Measurements from ENCODE around the gene REP15.
"Not testable (repeated sequence)": the region's sequence is repeated elsewhere in the genome, so short reads cannot be mapped to it uniquely, and the experiment has no call there.

The REP15 gene, protein sequence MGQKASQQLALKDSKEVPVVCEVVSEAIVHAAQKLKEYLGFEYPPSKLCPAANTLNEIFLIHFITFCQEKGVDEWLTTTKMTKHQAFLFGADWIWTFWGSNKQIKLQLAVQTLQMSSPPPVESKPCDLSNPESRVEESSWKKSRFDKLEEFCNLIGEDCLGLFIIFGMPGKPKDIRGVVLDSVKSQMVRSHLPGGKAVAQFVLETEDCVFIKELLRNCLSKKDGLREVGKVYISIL

DNA sequence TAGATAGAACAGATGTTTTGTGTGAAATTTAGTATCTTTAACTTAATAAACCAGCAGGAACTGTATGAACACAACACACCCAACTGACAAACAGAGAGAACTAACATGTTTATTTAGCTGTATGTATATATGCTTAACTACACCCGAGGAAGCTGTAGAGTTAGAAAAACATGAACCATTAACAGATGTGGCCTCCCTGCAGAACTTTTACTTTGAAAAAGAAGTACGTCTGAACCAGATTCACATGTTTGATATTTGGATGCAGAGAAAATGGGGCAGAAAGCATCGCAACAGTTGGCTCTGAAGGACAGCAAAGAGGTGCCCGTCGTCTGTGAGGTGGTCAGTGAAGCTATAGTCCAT, at the start of gene REP15:
Gene REP15 (plus strand): TSS at position 155 of the 360 bp plus-strand sequence. CDS start 116 bp downstream, at position 271.
- DNase-seq: no peak

DNA sequence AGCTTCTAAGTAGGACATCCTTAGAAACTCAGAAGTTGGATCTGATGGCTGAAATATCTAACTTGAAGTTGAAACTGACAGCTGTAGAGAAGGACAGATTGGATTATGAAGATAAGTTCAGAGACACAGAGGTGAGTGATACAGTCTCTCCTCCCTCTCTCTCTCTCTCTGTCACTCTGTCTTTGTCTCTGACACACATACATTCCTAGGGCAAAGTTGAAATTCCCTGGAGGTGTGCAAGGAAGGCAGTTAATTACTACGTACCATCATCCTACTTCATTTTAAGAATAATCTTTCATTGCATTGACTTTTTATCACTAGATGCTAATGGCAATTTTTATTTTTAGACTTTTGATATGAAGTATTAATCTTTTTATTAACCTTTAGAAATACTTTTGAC, 46.2 kb upstream of the REP15 start:
- no peak for DNase-seq

DNA sequence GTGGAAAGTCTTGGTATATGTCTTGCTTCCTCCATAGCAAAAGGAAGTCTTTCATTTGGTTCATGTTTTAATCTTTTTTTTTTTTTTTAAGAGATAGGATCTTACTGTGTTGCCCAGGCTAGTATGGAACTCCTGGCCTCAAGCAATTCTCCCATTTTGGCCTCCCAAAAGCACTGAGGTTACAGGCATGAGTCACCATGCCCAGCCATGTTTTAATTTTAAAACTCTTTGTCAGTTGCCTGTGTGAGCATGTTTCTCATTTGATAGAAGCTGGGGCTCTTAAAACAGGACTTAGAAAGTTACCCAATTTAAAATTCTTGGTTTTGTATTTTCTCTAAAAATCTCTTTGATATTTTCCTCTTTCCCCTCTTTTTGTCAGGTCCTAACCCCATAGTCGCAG, 45.0 kb upstream of the REP15 start:
- no peak for DNase-seq

DNA sequence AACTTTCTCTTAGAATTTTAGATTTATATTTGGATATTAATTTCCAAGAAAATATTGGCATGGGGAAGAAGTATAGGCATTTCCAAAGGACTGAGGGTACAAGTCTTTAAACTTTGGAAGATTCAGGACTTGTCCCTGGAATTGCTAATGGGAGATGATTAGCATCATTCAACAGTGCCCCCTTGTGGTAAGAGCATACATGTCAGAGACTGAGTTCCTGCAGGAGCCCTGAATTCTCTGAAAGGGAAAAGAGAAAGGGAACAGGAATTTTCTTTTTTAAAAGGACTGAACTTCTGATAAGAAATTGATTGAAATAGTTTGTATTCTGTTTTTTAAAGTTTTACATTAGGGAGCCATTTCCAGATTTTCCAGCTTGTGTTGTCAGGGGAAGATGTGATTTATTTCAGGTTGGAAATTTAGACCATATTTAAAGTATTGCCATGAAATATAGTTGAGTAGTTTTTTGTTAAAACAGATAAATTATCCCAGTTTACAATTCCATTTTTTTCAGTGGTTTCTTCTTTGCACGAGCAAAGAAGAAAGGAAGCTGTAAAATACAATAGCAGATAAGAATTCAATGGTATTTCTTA, 44.0 kb upstream of the REP15 start:
- peak; percentile 29 to 76 for DNase-seq

DNA sequence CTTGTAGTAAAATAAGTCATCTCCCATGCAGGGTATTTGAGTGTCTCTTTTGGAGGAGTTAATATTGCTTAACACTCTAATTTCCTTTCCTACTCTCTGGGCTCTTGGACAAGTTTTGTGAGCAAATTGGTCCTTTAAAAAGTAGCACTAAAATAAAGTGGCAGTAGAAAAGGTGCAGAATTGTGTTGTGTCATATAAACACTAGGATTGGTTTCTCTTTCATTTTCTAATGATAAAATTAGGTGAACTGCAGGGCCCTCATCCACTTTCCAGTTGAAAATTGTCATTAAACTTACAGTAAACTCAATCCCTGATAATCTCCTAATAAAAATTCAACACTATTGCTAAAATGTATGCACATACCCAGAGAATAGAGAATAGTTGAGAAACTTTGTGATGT, 42.6 kb upstream of the REP15 start:
- no peak for DNase-seq

DNA sequence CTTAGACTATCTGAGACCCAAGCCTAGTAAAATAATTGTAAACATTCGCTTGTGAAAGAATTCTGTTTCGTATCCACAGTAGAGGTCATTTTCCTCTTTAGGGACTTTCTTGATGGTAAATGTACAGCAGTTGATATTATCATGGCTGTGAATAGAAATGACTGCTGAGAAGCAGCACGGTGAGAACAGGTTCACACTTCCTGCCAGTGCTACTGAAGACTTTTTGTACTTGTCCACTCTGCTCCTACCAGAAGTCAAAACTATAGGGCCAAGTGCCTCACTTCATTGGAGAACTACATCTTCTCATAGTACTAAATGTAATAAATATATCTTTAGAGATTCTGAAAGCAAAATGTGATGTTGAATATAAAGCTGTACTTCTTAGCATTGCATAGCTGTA, 40.8 kb upstream of the REP15 start:
- not testable (repeated sequence) for DNase-seq

DNA sequence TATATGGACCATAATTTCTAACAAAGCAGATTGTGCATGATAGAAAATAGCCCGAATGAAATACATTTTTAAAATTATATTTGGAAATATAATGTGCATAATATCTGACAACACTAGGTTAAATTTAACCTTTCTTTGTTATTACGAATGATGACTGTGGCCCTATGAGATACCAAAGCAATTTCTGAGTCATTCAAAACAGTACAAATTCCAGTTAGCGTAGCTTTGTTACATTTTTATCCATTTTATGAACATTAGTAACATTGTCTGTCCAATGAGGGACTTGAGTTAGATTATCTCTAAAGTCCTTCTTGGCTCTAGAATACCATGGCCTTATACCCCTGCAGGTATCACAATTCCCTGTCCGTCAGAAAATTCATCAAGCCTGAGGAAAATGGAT, 39.0 kb upstream of the REP15 start:
- DNase-seq: no peak

DNA sequence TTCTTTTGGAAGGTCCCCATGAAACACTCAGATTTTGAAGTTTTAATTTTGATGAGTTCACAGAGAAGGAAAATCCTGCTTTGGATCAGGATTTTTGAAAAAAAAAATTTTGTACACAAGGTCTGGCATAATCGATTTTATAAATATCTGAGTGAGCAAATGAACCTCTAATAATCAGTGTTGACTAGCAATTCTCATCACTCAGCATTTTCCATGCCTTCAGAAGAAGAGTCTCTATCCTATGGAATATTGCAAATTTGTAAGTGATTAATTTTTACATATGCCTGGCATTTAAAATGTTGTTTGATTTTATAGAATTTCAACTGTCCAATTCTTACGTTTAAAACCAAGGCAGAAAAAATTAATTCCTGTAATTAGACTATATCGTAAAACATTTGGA, 30.5 kb upstream of the REP15 start:
- no peak for DNase-seq

DNA sequence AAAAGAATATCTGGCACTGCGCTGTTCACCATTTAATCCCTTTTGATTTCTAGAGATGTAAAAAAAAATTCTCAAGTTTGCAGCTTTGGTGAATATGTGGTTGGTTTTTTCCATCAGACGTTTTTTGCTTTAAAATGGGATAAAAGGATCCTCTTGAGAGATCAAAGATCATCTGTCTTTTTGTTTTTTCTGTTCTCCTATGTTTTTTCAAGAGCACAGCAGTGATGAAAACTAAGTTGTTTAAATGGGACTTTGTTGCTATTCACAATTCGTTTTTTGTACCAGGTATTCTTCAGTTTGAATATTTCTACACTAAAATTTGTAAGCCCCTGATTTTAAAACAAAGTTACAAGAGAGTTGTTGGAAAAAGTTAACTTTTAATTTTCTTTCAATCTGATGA, 29.7 kb upstream of the REP15 start:
- no peak for DNase-seq

DNA sequence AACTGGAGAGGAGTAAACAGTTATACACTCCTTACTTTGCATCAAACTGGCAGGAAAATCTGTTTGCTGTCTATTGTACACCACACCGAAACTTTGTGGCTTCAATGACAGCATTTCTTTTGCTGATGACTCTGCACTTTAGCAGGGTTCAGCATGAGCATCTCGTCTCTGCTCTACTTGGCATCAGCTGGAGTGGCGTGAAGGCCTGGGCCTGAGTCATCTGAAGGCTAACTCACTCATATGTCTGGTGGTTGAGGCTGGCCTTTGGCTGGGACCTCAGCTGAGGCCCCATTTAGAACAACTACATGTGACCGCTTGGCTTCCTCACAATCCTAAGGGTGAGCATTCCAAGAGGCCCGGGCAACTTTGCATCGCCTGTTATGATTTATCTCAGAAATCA, 28.7 kb upstream of the REP15 start:
- DNase-seq: no peak

DNA sequence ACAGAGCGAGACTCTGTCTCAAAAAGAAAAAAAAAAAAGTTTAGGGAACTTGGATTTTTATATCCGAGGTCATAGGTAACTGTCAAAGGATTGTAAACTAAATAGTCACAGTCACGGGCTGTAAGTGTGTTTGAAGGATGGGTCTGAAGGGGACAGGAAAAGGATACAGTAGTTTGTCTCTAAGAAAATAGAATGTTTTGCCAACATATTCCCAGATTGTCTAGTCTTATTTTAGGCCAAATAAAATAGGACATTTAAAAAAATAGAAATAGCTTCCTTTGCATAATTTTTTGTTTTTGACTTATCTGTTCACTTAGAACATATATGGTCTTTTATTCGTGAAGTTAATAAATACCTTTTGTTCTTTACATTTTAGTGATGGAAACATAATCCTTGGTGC, 24.2 kb upstream of the REP15 start:
- no peak for DNase-seq

DNA sequence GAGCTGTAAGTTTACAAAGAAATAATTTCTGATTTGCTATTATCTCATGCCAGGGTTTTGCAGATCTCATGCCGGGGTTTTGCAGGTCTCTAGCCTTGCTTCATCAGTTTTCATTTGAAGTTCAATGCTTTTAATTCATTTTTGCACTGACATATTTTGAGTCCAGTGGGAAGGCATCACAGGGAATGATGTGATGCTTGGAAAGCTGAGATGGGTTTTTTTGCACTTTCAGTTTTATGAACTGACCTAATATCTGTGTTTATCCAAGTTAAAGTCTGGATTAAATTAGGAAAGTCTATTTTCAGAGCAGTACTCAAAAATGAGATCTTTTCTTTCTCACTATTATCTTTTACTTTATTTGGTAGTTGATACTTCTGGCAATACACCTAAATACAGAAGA, 23.6 kb upstream of the REP15 start:
- DNase-seq: no peak

DNA sequence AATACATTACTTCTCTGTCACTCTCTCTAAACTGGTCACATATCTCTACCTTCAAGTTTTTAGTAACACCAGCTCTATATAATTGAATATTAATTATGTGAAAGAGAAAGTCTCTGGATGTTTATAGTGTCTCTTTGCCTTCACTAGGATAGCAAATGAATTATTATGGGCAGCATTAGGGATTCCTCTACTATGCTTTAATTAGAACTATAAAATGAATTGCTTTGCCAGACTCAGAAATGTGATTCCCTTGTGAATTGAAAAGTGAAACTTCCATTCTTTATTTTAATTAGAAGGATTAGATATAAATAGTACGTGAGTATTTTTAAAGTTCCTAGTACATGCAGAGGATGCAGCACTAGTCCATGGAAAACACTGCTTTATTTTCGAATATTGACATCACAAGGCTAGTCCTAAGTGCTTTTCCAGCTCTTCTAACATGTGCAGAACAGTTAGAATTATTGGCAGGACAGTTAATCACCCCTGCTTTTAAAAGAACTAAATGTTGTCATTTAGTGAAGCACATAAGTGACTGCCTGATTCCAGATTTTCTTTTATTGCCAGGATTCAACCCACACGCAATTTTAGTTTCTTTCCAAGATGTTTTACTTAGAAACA, 23.0 kb upstream of the REP15 start:
- no peak for DNase-seq

DNA sequence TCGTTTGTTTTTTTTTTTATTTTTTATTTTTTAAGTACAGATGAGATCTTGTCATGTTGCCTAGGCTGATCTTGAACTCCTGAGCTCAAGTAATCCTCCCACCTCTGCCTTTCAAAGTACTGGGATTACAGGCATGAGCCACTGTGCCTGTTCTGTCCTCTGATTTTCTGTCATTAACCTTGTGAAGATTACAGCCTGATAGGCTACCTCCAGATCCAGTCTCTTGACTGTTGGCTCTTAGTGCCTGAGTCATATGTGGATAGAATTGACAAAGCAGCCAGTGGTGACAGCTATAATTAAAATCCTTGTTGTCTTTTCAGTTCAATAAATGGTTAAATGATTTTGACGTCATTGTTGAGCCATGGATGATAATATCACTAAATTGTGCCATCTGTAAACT, 21.3 kb upstream of the REP15 start:
- no peak for DNase-seq

DNA sequence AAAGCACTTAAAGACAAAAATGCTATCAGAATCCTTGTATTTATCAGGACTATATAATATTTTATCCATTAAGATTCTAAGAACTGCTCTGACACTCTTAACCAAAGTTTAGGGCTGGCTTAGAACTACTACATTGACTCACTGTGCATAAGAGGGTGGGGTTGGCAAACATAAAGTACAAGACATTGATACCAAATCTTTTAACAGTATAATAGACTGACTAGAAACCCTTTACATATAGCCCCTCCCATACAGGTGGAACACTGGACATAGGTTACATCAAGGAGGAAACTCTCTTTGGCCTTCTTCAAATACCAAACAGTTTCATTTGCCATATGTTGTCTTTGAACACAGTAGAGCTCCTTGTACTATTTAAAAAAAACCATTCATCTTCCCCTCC, 15.6 kb upstream of the REP15 start:
- no peak for DNase-seq

DNA sequence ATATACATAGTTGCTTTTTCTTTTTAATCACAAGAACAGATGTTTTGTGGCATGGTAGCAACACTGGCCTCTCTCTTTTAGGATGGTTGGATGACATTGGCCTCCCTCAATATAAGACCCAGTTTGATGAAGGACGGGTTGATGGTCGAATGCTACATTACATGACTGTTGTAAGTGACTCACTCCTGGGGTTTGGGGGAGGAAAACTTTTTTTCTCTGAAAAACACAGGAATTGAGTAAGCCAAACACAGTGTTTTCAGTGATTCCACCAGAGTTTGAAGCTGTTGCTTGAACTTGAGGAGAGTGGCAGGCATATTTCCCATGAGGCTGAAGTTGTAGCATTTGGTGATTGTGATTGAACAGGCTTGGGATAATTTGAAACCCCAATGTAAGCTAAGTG, 13.7 kb upstream of the REP15 start:
- no peak for DNase-seq

DNA sequence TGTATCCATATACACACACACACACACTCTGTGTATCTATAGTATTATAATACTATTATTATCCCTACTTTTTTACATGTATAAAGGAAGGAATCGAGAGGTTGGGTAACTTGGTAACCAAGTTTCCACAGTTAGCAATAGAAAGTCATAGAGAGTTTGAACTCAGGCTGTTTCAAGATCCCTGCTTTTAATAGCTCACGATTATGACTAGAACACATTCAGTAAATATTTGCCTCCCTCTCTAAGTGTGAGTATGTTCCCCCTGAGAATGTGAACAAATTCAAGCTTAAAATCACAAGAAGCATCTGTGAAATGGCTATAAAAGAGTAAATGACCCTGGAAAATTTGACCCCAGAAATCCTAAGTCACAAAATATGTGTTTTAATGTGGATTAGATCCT, 11.0 kb upstream of the REP15 start:
- no peak for DNase-seq

DNA sequence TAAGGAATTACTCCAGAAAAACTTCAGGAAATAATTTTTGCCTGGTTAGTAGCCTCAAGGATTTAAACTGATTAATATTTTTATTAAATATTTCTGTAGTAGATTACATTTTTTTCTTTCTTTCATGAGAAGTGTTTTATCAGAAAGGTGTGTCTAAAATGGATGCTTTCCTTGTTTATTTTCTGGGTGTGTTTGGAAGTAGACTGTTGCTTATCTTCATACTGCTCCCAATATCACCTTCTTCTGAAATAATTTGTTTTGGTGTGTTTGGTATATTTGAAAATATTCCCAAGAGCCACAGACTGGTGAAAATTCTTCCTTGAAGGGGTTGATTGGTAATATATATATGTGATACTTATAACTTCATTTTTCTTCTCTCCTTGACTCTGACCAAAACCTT, 10.1 kb upstream of the REP15 start:
- no peak for DNase-seq

DNA sequence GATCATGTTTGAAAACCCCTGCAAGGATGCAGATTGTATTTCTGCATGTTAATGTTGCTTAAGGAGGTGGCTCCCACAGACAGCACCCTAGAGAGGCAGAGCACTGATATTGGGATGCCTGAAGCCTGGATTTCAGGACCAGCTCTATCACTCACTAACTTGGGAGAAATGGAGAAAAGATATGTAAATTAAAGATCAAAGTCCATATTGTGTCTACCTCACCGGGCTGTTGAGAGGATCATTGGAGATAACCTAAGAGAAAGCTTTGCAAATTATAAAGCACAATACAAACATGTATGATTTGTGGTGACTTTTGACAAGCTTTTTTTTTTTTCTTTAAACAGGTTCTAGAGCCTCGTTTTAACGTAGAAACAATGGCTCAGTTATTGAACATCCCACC, 7.6 kb upstream of the REP15 start:
- DNase-seq: no peak

DNA sequence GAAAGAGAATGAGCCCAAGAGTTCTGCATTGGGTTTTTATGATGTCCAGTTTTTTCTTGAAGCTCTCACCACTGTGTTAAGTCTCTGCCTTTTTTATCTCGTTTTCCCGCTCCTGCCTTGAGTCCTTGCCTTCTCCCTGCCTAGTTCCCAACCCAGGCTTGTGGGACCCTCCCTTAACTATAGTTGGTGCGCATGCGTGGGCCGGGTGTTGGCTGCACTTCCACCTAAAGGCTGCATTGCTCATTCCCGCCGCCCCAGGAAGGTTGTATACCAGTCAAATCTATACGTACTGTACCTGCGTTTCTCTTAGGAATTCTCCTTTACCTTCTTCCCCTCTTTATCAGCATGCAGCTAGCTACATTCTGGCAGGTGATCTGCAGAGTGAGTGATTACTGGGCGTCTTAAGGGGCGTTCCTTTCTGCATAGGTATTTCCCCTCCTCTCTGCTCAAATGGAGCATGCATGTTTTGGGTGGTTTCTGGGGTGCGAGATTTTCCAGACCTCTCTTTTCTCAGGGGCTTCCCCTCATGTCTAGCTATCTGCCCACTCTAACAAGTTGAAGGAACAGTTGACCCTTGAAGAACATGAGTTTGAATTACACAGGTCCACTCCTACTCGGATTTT, 6.6 kb upstream of the REP15 start:
- DNase-seq: no peak

DNA sequence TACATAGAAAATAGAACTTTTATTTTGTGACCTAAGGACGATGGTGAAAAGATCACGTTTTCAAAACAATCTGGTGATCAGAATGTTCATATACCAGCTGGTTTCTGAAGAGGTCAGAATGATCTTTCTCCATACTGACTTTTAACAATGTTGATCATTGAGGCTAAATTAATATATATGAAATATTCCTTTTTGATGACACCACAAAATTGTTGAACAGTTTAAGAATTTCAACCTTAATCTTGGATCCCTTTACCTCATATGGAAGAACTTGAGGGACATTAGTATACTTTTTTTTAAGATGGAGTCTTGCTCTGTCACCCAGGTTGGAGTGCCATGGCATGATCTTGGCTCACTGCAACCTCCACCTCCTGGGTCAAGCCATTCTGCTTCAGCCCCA, 2.8 kb upstream of the REP15 start:
- no peak for DNase-seq

DNA sequence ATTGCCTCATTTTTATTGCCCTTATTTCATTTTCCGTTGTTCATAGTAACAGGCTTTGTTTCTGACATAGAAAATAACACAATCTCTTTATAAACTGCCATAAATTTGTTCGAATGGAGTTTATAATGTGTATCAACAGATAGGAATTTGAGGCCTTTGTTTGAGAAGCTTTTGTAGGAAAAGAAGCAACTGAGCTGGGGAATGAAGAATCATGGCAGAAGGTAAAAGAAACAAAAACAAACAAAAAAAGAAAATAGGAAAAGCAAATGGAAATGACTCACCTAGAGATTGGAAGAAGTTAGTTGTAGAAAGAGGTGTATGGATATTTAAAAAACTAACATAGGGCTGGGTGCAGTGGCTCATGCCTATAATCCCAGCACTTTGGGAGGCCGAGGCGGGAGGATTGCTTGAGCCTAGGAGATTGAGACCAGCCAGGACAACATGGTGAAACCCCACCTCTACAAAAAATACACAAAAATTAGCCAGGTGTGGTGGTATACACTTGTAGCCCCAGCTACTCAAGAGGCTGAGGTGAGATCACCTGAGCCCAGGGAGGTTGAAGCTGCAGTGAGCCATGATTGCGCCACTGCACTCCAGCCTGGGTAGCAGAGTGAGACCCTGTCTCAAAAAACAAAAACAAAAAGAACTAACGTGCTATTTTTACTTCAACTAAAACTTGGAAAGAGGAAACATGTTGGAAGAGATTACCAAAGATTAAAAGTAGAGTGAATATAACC, 523 bp upstream of the REP15 start:
- DNase-seq: no peak

DNA sequence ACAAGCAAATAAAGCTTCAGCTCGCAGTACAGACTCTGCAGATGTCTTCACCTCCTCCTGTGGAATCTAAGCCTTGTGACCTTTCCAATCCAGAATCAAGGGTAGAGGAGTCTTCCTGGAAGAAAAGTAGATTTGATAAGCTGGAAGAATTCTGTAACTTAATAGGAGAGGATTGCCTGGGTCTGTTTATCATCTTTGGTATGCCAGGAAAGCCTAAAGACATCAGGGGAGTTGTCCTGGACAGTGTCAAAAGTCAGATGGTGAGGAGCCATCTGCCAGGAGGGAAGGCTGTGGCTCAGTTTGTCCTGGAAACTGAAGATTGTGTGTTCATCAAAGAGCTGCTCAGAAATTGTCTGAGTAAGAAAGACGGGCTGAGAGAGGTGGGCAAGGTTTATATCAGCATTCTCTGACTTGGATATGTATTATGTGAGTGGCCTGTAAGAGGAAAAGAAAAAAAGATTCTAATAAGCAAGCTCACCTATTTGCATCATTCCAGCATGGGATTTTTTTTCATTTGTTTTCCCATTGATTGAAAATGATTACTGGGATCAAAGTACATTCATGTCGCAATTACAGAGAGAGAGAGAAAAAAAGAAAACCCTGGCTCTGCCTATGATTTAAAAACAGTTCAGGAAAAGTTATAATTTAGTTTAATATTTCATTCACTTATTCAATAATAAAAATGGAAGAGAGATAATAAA, 767 bp downstream of the REP15 start:
- no peak for DNase-seq

Measured in NCI-H1930 (cell line).